DOHH2 (cell line): ENCODE results near the gene TMEM239.

ENCODE experiments used
- CTCF ChIP-seq: fragments of 200-600 bp; sonication (generic); IDR thresholded peaks from one replicate; pipeline ENCODE4 v1.5.1; 2014; ENCODE audit warnings: antibody characterized with exemption, mild to moderate bottlenecking, low read depth, low read length; ENCODE audit not compliant: poor library complexity, severe bottlenecking
- EZH2phosphoT487 ChIP-seq: fragments of 200-600 bp; sonication (generic); IDR thresholded peaks from 2 replicates; pipeline ENCODE4 v1.6.1; 2017; ENCODE audit warnings: borderline replicate concordance, mild to moderate bottlenecking, antibody characterized with exemption, low read length, moderate library complexity, mixed read lengths

- TF ChIP-seq CTCF (no peak), EZH2phosphoT487 (no peak)
Measured at GRCh38 chr20:2799271-2799670, 16.9 kb upstream of the TMEM239 start.
